Endothelial cell of umbilical vein (primary cell): Measurements from ENCODE around the gene SYCP3. TPM values are rescaled to one million over a fixed set of nuclear protein-coding genes. Genes with fewer than 3 reads are reported as not detected.

ENCODE experiments used
- BruUV-seq: library from RNA; stranded (reverse); fragments of 400-500 nt; replicated peaks from 2 replicates; lab custom pipeline; 2021; lab: Mats Ljungman, UMichigan
- CTCF ChIA-PET: fragments of 300-600, 350-600 bp; sonication (Branson Sonifier 250); formaldehyde crosslinking; loops from one replicate; lab custom pipeline; 2021; ENCODE audit warnings: antibody characterized with exemption, inconsistent platforms; lab: Charles Lee
- POLR2A ChIA-PET: fragments of 300-600, 350-600 bp; sonication (Branson Sonifier 250); formaldehyde crosslinking; loops from one replicate; lab custom pipeline; 2021; ENCODE audit warnings: antibody characterized with exemption, inconsistent platforms; lab: Charles Lee
- DNase-seq: peaks from one replicate; pipeline ENCODE4 v3.0.0-alpha.2; 2011; ENCODE audit warnings: low read depth, low spot score
- FAIRE-seq: peaks from 2 replicates; lab custom pipeline; 2011; peaks lifted over from hg19 to GRCh38; lab: Jason Lieb, UNC
- H2AFZ ChIP-seq: 2 replicates; pipeline ENCODE4 v1.6.0; 2012; ENCODE audit warnings: low read depth, low read length, control low read depth, inconsistent platforms
- H3K27ac ChIP-seq: 2 replicates; pipeline ENCODE4 v1.5.1; 2011; ENCODE audit warnings: low read depth, mild to moderate bottlenecking, control low read depth, low read length, moderate library complexity; ENCODE audit not compliant: insufficient read depth
- H3K27me3 ChIP-seq, 2 experiments: 2 replicates each; pipeline versions ENCODE4 v1.6.0 to v1.6.1; 2011; ENCODE audit warnings: low read length in 2 of 2, mixed read lengths in 1 of 2; ENCODE audit not compliant: control insufficient read depth in 2 of 2, insufficient read depth in 2 of 2
- H3K36me3 ChIP-seq, 2 experiments: 2 replicates in 1 of 2; 3 replicates in 1 of 2; pipeline ENCODE4 v1.5.1; 2011; ENCODE audit warnings: low read length in 2 of 2, mild to moderate bottlenecking in 1 of 2, moderate library complexity in 1 of 2; ENCODE audit not compliant: control insufficient read depth in 2 of 2, insufficient read depth in 2 of 2; ENCODE audit errors: extremely low read depth in 1 of 2
- H3K4me1 ChIP-seq: 3 replicates; pipeline ENCODE4 v1.5.1; 2011; ENCODE audit warnings: mild to moderate bottlenecking, low read length; ENCODE audit not compliant: control insufficient read depth, insufficient read depth; ENCODE audit errors: extremely low read depth
- H3K4me2 ChIP-seq: 2 replicates; pipeline ENCODE4 v1.6.1; 2011; ENCODE audit warnings: low read length, control low read depth, mixed read lengths; ENCODE audit not compliant: insufficient read depth
- H3K4me3 ChIP-seq, 3 experiments: fragments of 200-600 bp in 1 of 3; sonication (generic), shearing (Covaris generic) in 1 of 3; replicated peaks in 1 of 3; 2 replicates each; pipeline ENCODE4 v1.5.1; 2011 to 2016; ENCODE audit warnings: control low read depth in 3 of 3, low read length in 3 of 3, mild to moderate bottlenecking in 2 of 3, inconsistent platforms in 1 of 3, low read depth in 1 of 3, moderate library complexity in 1 of 3; ENCODE audit not compliant: insufficient read depth in 1 of 3
- H3K79me2 ChIP-seq: 2 replicates; pipeline ENCODE4 v1.6.0; 2012; ENCODE audit warnings: low read length, inconsistent platforms; ENCODE audit not compliant: control insufficient read depth, insufficient read depth
- H3K9ac ChIP-seq: replicated peaks from 2 replicates; pipeline ENCODE3; 2011; ENCODE audit warnings: low read length, control low read depth; ENCODE audit not compliant: insufficient read depth; ENCODE audit errors: extremely low read depth
- H3K9me1 ChIP-seq: replicated peaks from 3 replicates; pipeline ENCODE4 v1.6.0; 2011; ENCODE audit warnings: mild to moderate bottlenecking, low read length; ENCODE audit not compliant: control insufficient read depth, insufficient read depth; ENCODE audit errors: extremely low read depth
- H3K9me3 ChIP-seq: replicated peaks from 2 replicates; pipeline ENCODE4 v1.5.1; 2012; ENCODE audit warnings: low read length, inconsistent platforms; ENCODE audit not compliant: control insufficient read depth, insufficient read depth
- H4K20me1 ChIP-seq: replicated peaks from 2 replicates; pipeline ENCODE3; 2011; ENCODE audit warnings: mild to moderate bottlenecking, low read length; ENCODE audit not compliant: control insufficient read depth, insufficient read depth; ENCODE audit errors: extremely low read depth
- EZH2 ChIP-seq: IDR thresholded peaks from 2 replicates; pipeline ENCODE4 v1.6.1; 2012; ENCODE audit warnings: borderline replicate concordance, low read depth, mild to moderate bottlenecking, moderate library complexity, low read length, inconsistent platforms; ENCODE audit not compliant: severe bottlenecking
- FOS ChIP-seq: IDR thresholded peaks from 2 replicates; pipeline ENCODE4 v1.6.1; 2011; ENCODE audit warnings: mild to moderate bottlenecking, low read length, moderate library complexity, borderline replicate concordance; ENCODE audit not compliant: insufficient read depth
- GATA2 ChIP-seq: IDR thresholded peaks from 2 replicates; pipeline ENCODE4 v1.7.0; 2011; ENCODE audit warnings: low read depth, mild to moderate bottlenecking, moderate library complexity, mixed read lengths, low read length; ENCODE audit not compliant: insufficient read length, insufficient read depth
- JUN ChIP-seq: IDR thresholded peaks from 2 replicates; pipeline ENCODE4 v1.6.1; 2011; ENCODE audit warnings: borderline replicate concordance, low read depth; ENCODE audit not compliant: insufficient read length, insufficient read depth
- MYC ChIP-seq: IDR thresholded peaks from one replicate; pipeline ENCODE4 v1.6.1; 2011; ENCODE audit warnings: mild to moderate bottlenecking, low read depth, low read length
- POLR2A ChIP-seq: IDR thresholded peaks from 2 replicates; pipeline ENCODE4 v1.6.1; 2012; ENCODE audit warnings: low read depth, mild to moderate bottlenecking, control low read depth, low read length
- POLR2AphosphoS5 ChIP-seq: IDR thresholded peaks from 2 replicates; pipeline ENCODE4 v1.6.1; 2012; ENCODE audit warnings: low read depth, mild to moderate bottlenecking, control low read depth, low read length, moderate library complexity; ENCODE audit not compliant: insufficient read depth
- dilution Hi-C: fragments of 300-500 bp; cut with MboI; formaldehyde crosslinking; loops from one replicate; pipeline ENCODE4 v1.15.0; 2019; ENCODE audit warnings: low sequenced_read_pairs; ENCODE audit not compliant: extremely low pct_ligation_motif_present
- intact Hi-C: fragments of 100-400 bp; cut with micrococcal nuclease; formaldehyde crosslinking; loops from one replicate; pipeline ENCODE4 v1.10.0; 2022
- polyA plus RNA-seq, 4 experiments: library from polyadenylated mRNA; depleted of rRNA in 3 of 4; stranded (reverse) in 3 of 4; unstranded in 1 of 4; fragments of >200 nt; gene quantifications; 2 replicates each; pipeline versions ENCODE4 v1.2.1 to v1.2.3, GENCODE V29; 2011 to 2012; ENCODE audit warnings: missing spikeins in 1 of 4
- total RNA-seq: library from RNA; stranded (reverse); gene quantifications from 2 replicates; pipeline ENCODE4 v1.2.3, GENCODE V29; 2021
- TF ChIP-seq, protein P1 (sequence below), 2 donors: IDR thresholded peaks; 1 replicate in 1 of 2; 2 replicates in 1 of 2; pipeline ENCODE4 v1.5.1; 2011; ENCODE audit warnings: low read length in 2 of 2, mild to moderate bottlenecking in 2 of 2, moderate library complexity in 2 of 2, control low read depth in 1 of 2, inconsistent platforms in 1 of 2, low read depth in 1 of 2; ENCODE audit not compliant: insufficient read depth in 1 of 2; ENCODE audit errors: extremely low read depth in 1 of 2

Gene SYCP3
- total and polyA plus RNA-seq, 2 donors (not counting 3 experiments of a cell fraction or from before 2014, with no cell fraction given) = 0.29 TPM; not detected in 1

DNA sequence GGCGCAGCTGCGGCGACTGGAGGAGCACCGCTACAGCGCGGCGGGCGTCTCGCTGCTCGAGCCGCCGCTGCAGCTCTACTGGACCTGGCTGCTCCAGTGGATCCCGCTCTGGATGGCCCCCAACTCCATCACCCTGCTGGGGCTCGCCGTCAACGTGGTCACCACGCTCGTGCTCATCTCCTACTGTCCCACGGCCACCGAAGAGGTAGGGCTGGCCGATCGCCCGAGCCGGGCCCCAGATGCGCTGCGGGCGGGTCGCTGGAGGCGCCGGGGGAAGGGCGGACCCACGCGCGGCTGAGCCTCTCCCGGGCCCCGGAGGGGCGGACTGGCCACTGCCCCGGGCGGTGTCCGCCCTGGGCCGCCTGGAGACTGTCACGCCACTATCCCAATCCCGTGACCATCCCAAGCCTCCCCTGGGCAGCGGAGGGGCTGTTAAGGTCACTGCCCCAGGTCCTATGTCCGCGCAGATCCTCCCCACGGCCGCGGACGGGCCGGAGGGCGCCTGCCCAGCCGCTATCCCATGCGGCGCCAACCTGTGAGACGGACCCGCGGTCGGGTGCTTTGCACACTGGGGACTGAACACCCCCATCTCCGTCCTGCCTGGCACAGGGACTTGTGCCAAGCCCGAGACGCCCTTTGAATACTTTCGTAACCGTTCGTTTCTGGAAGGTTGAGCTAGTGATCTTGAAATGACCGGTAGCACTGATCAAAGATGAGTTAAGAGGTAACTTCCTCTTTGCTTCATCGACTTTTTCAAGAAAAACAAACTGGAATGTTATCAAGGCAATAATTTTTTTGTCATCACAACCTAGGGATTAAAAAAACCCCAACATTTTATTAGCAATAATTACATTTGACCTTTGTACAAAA is 41.1 kb downstream of the SYCP3 start:
- TF ChIP-seq EZH2 = no peak
- no peak for TF ChIP-seq POLR2A
- TF ChIP-seq GATA2 = no peak
- TF ChIP-seq POLR2AphosphoS5 = no peak
- no peak for TF ChIP-seq JUN
- TF ChIP-seq MYC = no peak
- TF ChIP-seq FOS = no peak
- TF ChIP-seq, protein P1, sequence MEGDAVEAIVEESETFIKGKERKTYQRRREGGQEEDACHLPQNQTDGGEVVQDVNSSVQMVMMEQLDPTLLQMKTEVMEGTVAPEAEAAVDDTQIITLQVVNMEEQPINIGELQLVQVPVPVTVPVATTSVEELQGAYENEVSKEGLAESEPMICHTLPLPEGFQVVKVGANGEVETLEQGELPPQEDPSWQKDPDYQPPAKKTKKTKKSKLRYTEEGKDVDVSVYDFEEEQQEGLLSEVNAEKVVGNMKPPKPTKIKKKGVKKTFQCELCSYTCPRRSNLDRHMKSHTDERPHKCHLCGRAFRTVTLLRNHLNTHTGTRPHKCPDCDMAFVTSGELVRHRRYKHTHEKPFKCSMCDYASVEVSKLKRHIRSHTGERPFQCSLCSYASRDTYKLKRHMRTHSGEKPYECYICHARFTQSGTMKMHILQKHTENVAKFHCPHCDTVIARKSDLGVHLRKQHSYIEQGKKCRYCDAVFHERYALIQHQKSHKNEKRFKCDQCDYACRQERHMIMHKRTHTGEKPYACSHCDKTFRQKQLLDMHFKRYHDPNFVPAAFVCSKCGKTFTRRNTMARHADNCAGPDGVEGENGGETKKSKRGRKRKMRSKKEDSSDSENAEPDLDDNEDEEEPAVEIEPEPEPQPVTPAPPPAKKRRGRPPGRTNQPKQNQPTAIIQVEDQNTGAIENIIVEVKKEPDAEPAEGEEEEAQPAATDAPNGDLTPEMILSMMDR (IDR thresholded peaks at IDR 0.05; ENCODE audit: extremely low read depth in 1 of 2, insufficient read depth in 1 of 2, low read depth in 1 of 2, low read length in 2 of 2) = no peak
- peak overlapping the region; percentile 19 for H3K27ac ChIP-seq
- H3K9ac ChIP-seq = peak overlapping the region; percentile 61
- peak overlapping the region; percentile 76 for H2AFZ ChIP-seq
- H3K4me1 ChIP-seq = peaks cover 6% of the 10 kb centered on the region
- H3K9me1 ChIP-seq = no peaks in the 10 kb centered on the region
- no peaks in the 10 kb centered on the region for H4K20me1 ChIP-seq
- no peaks in the 10 kb centered on the region for H3K36me3 ChIP-seq
- H3K4me2 ChIP-seq = peak overlapping the region; percentile 87
- H3K4me3 ChIP-seq = peak overlapping the region; percentile 72 to 82 (median 81)
- no peaks in the 10 kb centered on the region for H3K27me3 ChIP-seq
- intact Hi-C loops = loop anchor here (5.0 to 10.0 kb wide), 2 partner anchors 291 to 1123 kb away; partner anchors contain the start of genes ARL1 and GAS2L3
- CTCF ChIA-PET = interaction anchor here (0.6 to 1.2 kb wide), 6 partner anchors 10 to 206 kb away, joined by 3 to 7 read pairs (median 4); no protein-coding TSS in a partner anchor
- BruUV-seq = no TSS peak
- dilution Hi-C loops = no loop called here
- H3K9me3 ChIP-seq = no peaks in the 10 kb centered on the region
- POLR2A ChIA-PET = no interaction called here
- H3K79me2 ChIP-seq = peaks cover 21% of the 10 kb centered on the region
- FAIRE-seq (no peak), DNase-seq (peak; percentile 46)
